Prostate gland (tissue), 2 donors: Measurements from ENCODE around the gene STS.

Experiments
- CTCF ChIP-seq, 4 experiments: fragments of 200-600 bp in 2 of 4; fragments of 450-650 bp in 2 of 4; sonication (generic) in 2 of 4; IDR thresholded peaks; 1 replicate in 3 of 4; 2 replicates in 1 of 4; pipeline ENCODE4 v1.5.1; 2016 to 2019; ENCODE audit warnings: antibody characterized with exemption in 4 of 4, mild to moderate bottlenecking in 2 of 4, moderate library complexity in 2 of 4
- POLR2A ChIP-seq: fragments of 450-650 bp; IDR thresholded peaks from one replicate; pipeline ENCODE4 v1.6.1; 2016; ENCODE audit warnings: antibody characterized with exemption, mild to moderate bottlenecking
- POLR2AphosphoS5 ChIP-seq: sonication (generic); formaldehyde crosslinking; IDR thresholded peaks from one replicate; pipeline ENCODE4 v1.6.1; 2017; ENCODE audit warnings: antibody characterized with exemption

GRCh38 chrX:7159149-7159861, 11.8 kb downstream of the STS start:
- TF ChIP-seq CTCF (IDR thresholded peaks at IDR 0.05) (no peak), POLR2AphosphoS5 (peak; percentile 30), POLR2A (no peak)
